Stimulated activated CD4-positive, alpha-beta T cell treated with anti-CD3 and anti-CD28 coated beads, Interleukin-1b, Interleukin-23, amount 100 ng/mL, for 48 hours (primary cell): ENCODE data around the gene CXCL3.
"Not testable (repeated sequence)": the region's sequence is repeated elsewhere in the genome, so short reads cannot be mapped to it uniquely, and the experiment has no call there.

ENCODE experiments used
- DNase-seq: peaks from one replicate; pipeline ENCODE4 v3.0.0-alpha.2; 2020

Gene CXCL3

DNA sequence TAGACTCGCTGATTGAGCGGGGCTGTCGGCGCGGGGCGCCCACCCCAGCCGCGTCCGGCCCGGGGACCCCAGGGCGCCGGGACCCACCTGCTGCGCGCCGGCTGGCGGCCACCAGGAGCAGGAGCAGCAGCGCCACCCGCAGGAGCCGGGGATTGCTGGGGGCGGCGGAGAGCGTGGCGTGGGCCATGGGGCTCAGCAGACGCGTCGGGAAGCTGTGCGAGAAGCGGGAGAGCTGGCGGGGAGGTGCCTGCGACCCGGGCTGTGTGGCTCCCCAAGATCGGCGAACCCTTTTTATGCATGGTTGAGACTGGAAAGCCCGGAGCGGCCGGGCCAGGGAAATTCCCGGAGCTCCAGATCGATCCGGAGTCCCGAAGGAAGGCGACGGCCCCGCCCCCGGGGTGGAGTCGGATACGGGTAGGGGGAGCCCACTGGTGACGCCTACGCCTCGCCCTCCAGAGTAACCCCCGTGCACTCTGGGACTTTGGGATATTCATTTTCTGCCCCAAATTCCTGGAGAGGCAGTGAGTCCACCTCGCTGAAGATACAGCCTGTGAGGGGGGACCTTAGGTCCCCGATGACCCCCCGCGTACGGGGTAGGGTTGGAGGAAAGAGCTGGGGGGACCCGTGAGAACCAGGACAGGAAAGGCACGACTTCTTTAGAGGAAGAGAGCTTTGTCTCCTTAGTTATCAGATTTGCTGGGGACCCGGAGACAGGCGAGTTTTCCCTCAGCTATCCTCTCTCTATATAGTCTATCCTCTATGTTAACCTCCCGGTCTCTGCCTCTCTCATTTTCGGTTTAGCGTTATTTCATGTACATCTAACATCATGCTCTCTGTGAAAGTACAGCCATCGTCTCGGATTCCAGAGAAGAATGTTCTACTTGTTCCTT is at the start of gene CXCL3:
Gene CXCL3 (minus strand): TSS at position 265 of the 890 bp plus-strand sequence. CDS start 78 bp downstream, at position 187.
- DNase-seq: no peak

DNA sequence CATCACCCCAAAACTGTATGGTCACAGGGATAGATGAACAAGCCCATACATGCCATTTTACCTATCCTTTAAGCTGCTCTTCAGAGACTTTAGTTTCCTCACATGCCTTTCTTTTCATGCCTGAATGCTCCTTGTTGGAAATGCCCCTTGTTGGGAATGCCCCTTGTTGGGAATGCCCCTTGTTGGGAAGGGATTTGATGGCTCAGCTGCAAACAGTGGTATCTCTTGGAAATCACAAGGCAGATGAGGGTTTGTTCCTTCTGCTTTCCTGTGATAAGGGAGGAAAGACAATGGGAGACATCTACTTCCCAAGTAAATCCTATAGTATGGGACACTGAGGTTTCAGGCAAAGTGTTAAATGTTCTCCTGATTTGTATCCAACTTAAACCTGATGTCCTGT is 49.0 kb upstream of the CXCL3 start:
- DNase-seq: no peak

DNA sequence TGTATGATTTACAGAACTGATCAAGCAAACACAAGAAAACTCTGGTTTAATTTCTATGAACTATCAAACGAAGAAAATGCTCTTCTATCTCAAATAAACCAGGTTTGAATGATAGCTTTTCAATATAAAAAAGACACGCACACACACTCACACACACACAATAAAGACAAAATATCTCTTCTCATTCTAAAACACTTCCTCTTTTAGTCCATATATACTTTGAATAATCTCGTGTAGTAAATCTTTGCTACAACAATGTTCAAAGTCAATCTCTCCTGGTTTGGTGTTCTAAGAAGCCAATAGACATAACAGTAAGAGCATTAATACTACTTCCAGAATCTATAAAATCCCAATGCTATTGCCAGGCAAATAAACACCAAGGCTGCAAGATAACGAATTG is 47.2 kb upstream of the CXCL3 start:
- no peak for DNase-seq

DNA sequence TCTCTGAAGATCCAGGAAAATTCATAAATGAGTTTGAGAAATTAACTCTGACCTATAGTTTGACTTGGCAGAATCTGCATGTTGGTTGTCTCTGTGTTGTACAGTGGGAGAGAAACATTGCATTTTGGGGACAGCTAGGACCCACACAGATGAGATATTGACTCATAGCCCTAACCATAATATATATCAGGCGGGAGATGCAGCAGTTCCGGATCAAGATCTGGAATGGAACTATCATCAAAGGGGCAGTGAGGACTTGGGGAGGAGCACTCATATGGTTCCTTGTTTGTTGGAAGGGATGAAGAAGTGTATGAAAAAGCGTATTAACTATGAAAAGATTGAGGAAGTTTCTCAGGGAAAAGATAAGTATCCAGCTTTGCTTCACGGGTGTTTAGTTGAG is 46.5 kb upstream of the CXCL3 start:
- no peak for DNase-seq

DNA sequence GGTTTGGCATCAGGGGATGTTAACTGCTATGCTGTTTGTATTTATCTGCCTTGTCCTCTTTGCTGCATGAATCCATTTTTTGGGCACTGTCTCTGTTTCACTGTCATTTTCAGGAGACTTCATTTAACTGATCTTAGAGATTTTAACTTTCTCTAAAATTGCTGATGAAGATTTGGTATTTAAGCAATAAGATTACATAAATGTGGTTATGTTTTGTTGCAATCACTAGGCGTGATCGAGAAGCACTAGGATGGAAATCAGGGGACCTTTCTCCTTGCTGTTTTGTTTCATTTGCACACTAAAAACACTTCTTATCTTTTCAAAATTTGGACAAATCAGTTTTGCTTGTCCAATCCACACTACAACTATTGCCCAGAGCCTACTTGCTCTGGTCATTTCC is 45.1 kb upstream of the CXCL3 start:
- DNase-seq: no peak

DNA sequence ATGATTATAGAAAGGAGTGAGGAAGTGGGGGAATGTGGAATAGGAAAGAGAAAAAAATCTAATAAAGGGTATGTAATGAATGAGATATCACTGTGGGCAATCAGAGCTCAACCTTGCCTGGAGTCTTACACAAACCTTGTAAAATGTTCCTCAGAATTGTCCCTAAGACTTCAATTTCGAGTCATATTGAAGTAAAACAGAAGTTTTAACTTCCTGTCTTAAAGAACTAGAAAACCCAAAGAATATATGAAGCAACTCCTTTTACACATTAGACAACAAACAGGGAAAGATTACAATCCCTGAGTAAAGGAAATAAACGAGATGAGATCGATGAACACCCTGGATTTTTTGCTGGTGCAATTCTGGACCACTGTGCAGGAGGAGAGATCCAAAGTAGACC is 42.5 kb upstream of the CXCL3 start:
- DNase-seq: no peak

DNA sequence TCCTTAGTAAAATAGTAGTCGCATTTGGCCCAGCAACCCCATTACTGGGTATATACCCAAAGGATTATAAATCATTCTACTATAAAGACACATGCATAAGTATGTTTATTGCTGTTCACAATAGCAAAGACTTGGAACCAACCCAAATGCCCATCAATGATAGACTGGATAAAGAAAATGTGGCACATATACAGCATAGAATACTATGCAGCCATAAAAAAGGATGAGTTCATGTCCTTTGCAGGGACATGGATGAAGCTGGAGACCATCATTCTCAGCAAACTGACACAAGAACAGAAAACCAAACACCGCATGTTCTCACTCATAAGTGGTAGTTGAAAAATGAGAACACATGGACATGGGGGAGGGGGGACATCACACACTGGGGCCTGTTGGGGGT is 41.9 kb upstream of the CXCL3 start:
- not testable (repeated sequence) for DNase-seq

DNA sequence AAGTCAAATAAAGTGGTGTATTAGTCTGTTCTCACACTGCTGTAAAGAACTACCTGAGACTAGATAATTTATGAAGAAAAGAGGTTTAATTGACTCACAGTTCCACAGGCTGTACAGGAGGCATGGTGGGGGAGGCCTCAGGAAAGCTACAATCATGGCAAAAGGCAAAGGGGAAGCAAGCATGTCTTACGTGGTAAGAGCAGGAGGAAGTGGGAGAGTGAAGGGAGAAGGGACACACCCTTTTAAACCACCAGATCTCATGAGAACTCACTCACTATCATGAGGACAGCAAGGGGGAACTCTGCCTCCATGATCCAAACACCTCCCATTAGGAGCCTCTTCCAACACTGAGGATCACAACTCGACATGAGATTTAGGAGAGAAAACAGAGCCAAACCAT is 40.5 kb upstream of the CXCL3 start:
- not testable (repeated sequence) for DNase-seq

DNA sequence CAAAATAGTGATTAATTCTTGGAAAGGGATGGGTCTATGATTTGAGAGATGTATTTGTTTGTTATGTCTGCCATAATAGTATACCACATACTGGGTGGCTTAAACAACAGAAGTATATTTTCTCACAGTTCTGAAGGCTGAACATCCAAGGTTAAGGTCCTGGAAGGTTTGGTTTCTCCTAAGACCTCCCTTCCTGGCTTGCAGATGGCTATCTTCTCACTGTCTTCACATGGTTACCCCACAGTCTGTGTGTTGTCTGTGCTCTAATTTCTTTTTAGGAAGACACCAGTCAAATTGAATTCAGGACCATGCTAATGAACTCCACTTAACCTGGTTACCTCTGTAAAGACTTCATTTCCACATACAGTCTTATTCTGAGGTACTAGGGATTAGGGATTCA is 34.9 kb upstream of the CXCL3 start:
- no peak for DNase-seq

DNA sequence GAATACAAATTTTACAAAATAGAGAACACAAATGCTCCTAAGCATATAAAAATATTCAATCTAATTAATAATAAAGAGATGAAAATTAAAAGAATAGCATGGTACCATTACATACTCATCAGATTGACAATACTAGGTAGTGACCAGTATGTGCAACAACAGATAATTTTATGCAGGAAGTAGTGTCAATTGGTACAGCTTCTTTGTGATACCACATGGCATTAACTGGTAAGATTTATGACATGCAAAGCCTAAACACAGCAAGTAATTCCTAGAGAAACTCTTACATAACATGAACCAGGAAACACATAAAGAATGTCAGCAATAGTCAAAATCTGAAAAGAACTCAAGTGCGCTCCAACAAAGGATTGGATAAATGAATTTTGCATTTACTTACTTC is 34.2 kb upstream of the CXCL3 start:
- no peak for DNase-seq

DNA sequence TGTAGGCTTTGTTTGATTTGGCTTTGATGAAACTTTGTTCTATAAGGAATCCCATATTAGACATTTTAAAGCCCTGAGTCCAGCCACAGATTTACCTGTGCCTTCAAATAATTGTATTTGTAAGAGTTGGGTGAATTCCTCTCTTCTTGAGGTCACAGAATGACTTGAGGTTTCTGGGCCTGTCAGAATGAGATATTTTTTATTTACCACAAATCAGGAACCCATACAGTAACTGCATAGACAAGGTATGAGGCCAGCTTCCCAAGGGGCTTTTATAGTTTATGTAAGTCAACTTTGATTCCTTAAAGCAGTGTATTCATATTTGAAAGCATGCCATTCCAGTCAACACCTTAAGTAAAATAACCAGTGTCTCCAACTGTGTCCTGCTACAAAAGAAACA is 29.1 kb upstream of the CXCL3 start:
- DNase-seq: no peak

DNA sequence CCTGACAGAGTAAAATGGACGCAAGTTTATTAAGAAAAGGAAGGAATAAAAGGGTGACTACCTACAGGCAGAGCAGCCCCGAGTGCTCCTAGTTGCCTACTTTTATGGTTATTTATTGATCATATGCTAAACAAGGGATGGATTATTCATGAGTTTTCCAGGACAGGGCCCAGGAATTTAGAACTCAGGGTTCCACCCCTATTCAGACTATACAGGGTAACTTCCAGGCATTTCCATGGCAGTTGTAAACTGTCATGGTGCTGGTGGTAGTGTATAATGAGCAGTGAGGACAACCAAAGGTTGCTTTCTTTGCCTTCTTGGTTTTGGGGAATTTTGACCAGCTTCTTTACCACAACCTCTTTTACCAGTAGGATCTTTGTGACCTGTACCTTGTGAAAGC is 27.7 kb upstream of the CXCL3 start:
- DNase-seq: no peak

DNA sequence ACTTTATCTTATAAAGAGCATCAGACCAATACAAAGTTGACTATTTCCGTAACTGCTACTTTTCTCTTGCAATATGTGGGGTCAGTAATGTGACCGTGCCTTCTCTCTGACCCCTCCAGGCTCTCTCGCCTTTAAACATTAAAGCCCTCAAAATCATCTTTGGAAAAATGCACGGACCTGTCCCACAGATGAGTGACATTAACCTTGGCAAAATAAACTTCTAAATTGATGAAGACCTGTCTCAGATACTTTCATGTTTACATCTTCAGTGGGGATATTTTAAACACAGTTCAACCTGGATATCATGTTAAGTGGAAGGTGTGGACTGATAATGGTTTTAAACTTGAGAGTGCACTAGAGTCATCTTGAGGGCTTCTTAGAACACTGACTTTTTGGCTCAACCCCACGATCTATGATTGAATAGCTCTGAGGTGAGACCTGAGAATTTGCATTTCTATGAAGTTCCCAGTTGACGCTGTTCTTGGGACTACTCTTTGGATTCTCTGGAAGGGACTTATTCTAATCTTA is 26.7 kb upstream of the CXCL3 start:
- no peak for DNase-seq

DNA sequence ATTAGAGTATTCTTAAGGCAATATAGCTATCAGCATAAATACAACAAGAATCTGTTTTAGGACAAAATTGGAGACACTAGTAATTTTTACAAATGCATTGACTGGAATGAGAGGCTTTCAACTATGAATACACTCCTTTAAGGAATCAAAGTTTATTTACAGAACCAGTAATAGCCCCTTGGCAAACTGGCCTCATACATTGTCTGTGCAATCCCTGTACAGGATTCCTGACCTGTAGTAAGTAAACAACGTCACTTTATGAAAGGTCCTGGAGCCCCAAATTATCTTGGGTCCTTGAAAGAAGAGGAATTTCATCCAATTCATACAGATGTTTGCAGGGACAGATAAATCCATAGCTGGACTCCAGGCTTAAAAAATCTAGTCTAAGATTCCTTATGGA is 25.4 kb upstream of the CXCL3 start:
- no peak for DNase-seq

DNA sequence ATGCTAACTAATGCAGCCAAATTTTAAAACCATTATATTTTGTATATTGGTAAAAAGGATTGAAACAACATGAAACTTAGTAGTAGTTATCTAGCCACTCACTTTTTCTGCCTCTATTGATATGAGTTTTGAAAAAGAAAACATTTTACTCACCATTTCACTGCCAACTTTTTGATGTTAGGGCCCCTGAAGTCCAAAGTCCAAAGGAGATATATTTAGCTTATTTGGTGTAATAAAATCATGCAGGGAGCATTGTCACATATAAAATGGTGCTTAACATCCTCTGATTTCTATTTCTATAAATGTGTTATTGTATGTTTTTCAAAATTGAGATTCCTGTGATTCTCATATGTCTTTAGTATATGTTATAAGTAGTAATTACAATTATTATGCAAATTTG is 24.5 kb upstream of the CXCL3 start:
- DNase-seq: no peak

DNA sequence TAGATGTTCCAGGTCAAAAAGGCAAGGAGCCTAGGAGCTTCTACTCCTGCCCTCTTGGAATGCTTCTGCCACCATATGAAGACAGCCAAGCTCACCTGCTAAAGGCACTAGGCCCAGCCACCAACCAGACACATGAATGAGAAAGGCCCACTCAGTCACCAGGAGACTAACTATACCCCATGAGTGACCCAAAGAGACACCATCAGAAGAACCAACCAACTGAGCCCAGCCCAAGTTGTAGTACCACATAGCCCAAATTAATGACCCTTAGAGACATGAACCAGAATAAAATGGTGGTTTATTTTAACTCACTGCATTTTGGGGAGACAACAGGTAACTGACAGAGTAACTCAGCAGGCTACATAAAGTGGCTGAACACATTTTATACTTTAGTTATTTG is 22.9 kb upstream of the CXCL3 start:
- no peak for DNase-seq

DNA sequence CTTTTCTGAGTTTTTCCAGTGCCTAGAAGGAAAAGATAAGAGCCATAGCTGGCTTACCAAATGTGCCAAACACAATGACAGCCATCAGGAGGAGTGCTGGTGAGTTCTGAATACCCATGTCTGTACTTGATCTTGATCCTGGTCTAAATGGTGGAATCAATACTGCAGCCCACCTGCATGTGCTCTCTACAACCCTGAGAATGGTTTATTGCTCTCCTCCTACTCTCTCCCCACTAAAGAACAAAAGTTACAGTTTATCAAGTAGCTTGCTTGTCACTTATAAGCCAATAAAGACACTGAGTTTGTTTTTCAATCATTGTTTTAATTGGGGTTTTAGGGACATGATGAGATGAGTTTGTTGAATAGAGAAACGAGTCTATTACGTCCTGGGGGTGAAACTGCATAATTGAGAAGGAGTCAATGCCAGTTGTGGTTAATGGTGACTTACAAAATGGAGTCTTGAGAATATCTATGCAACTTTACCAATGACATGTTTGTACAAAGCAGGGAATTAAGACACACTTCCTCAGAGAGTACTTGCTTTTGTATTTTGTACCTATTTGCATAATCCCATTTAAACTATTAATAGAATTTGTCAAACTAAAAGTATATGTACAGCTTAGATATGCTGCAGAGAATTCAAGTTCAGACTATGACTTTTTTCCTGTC is 20.8 kb upstream of the CXCL3 start:
- no peak for DNase-seq

DNA sequence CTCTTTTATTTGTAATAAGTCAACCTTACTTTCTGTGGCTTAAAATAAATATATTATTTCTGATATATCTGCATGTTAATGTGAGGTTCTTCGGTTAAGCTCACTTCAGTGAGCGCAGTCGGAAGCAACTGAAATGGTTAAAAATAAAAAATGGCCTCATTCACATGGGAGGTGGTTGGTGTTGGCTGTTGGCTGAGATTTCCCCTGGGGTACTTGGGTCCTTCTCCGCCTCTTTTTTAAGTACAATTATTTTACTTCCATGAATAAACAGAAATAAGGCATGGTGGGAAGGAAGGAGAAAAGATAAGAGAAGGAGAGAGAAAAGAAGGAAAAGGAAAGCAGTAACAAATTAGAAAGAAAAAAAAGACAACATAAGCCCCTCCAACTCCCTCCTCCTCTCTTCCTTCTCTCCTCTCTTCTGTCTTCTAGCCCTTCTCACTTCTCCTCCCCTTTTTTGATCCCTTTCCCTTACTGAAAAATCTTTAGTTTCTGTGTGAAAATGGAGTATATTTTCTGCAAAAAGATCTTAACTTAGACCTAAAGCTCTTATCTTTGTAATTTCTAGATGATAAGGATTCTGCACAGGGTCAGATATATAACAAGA is 19.7 kb upstream of the CXCL3 start:
- no peak for DNase-seq

DNA sequence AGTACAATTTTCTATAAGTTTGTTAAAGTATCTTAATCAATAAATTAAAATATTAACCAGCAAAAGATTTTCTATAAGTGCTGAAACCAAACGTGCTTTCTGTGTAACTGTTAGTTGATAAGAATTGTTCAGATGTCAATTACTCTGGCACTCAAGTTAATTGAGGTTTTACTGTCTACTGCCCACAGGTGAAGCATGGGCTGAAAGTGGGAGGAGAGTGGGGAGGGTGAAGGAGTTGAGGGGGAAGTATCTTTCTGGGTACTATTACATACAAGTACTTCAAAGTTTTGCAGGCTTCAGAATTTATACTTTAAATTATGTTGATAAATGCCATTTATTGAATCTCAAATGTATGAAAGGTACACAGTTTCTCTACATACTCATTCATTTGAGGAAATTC is 19.1 kb upstream of the CXCL3 start:
- DNase-seq: no peak

DNA sequence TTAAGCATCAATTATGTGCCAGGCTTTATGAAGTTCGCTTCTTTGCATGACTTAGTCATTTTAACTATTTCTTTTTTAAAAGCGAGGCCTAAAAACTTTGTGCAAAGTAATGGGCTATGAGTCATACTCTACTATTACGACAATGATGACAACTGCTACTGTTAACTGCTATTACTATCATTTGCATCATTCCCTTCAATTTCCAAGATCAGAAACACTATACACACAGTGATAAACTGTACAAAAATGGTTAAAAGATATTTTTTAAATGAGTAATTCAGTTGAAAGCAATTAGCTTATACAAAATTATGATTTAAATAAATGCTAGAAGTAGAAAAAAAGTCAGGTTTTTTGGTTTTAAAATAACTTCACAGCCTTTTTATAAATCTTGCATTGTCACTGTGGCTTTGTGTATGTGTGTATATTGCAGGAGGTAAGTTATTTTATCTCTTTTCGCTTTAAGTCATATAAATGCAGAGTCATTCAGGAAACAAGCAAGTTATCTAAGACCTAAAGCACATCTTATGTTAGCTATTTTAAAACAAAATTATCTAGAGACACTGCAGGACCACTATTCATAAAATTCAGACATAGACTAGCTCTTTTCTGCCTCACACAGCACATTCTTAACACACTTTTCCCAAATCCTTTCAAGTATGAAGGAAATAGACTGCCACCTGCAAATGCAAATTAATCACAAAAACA is 18.5 kb upstream of the CXCL3 start:
- no peak for DNase-seq

DNA sequence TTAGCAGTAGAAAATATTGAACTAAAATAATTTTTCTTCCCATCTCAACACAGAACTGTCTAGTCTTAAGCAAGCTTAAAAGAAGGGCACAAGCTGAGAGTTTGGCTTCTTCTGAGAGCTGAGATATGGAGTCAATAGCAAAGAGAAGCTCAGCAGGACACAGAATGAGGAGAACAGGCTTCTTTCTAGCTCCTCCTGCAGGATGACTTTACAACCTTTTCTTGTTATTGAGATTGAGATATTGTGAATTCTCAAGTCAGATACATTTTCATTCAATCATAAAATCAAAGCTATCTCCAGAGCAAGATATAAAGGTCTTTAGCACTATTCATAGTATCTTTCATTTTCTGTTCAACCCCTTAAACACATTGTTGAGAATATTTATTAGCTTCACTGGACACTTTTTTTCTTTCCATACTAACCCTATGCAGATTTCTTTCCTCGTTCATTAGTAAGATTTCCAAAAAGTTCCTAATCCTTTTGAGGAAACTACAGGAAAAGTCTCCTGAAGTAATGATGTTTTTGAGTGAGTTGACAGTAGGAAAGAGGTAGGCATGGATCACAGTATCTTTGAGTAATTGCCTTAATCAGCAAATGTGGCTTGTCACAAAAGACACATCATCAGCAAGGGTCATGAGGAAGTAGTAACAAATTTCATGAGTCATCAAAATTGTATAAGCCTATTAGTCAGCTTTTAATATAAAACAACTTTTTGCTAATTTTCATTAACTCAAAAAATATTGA is 17.8 kb upstream of the CXCL3 start:
- DNase-seq: no peak

DNA sequence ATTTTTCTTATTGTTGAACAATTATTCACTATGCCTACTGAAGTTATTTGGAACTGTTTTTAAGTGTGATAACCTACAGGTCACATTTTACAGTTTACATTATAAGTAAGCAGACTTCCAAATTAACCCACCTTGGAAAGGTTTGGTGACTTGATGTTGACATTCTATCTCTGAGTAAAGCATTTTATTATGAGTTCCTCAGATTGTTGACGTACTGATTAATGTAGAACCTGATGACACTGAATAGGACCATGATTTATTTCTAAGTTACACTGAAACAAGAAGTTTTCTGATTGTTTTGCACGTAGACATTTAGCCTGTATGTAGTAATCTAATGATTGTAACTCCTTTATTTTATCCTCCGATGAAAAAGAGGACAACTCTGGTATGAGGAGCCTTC is 17.0 kb upstream of the CXCL3 start:
- DNase-seq: no peak

DNA sequence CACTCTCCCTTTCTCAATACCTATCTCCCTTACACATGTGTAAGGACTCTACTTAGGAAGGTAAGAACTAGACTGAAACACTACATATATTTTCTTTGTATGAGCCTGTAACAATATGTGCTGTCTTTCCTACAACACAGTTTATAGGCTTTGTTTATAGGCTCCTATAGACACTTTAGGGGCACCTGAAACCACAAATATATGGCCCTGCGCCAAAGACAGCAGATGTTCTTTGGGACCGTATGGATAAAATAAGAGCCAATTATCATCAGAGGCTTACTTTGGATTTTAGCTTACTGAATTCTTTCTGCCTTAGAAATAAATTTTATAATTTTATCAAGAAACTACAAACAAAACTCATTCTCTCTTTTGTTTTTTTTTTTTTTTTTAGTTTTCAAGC is 16.6 kb upstream of the CXCL3 start:
- DNase-seq: no peak
